Amniotic epithelial cell (primary cell): ENCODE measurements around the gene SLC24A3.

Experiments used
- DNase-seq: peaks from one replicate; pipeline ENCODE4 v3.0.0-alpha.2; 2010; ENCODE audit warnings: low read depth

The SLC24A3 gene

DNA sequence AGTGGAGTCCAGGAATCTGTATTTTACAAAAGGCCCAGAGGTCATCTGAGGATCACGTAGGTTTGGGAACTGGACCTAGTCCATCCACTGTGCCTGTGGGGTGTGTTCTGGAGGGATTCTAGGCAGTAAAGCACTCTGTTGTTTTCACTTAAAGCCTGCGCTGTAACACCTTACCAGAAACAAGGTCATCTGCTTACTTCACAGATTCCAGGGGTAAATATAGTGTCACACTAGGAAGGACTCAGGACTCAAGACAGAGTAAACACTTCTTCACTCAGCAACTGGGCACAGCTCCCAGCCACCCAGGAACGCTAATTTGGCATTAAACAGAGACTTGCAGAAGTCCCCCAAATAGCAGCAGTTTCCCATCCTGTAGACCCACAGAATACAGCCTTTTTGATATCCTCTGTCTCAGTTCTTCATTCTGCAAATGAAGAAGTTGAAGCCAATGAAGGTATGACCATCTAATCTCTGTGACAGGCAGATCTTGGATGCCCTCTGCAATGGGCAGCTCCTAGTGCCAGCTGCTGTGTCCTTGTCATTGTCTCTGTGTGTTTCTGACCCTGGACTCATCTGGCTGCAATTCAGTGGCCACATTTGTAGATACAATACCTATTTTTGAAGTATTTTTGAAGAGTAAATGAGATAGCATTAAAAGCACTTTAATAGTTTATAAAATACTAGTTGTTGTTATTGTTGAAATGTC, 129.1 kb downstream of the SLC24A3 start:
- DNase-seq = no peak

- no peak for DNase-seq
Observed at GRCh38 chr20:19344341-19344740, 131.9 kb downstream of the SLC24A3 start.

GRCh38 chr20:19347943-19348456, 135.6 kb downstream of the SLC24A3 start:
- no peak for DNase-seq

DNA sequence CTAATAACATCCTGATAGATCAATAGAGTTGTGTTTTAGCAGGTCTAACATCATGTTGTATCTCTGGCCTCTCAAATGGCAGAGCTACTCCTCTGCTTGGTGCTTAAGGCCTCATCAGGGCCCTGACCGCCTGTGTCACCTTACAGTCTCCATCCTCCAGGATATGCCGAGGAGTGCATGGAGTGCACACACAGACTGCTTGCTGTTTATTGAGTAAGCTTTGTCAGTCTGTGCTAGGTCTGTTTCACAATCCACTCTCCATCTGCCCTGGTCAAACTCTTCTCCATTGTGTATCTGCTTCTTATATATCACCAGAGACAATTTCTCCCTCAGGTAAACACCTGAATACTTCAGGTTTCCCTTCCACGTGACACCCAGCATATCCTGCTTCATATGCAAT, 136.1 kb downstream of the SLC24A3 start:
- DNase-seq = no peak

GRCh38 chr20:19349879-19350278, 137.4 kb downstream of the SLC24A3 start:
- no peak for DNase-seq

- no peak for DNase-seq
Observed at GRCh38 chr20:19351542-19351941, 139.1 kb downstream of the SLC24A3 start.

DNA sequence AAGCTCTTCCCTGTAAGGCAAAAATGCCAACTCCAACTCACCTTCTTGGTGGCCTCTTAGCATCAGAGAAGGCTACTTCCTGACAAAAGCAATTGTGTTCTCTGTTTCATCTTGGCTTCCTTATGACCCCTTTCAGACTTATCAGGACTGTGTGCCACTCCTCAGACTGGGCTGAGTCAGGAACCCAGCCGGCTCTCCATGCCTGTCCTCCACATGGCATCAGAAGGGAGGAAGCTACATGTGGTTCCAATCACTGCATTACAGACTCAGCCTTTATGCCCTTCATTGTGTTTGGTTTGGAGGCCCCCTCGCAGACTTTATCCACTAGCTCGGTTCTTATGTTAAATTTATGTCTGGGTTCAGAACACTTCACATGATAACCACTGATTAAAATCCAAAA, 142.5 kb downstream of the SLC24A3 start:
- no peak for DNase-seq

DNA sequence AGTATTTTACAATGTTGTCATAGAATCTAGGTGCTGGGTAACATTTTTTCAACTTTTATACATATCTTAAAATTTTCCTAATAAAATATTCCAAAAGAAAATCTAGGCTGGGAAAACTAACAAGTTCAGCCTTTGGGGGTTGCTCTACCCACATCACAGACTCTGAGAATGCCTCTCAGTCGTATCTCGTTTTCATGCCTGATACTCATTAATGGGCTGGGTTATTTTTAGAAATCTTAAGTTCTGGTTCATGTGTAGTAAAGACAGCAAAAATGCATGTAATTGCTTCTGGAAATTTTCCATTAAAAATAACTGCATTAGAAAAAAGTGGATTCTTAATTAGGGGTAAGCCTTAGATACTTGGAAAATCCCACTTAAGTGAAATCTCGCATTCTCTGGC, 149.3 kb downstream of the SLC24A3 start:
- no peak for DNase-seq

GRCh38 chr20:19363476-19363875, 151.0 kb downstream of the SLC24A3 start:
- DNase-seq = no peak

DNA sequence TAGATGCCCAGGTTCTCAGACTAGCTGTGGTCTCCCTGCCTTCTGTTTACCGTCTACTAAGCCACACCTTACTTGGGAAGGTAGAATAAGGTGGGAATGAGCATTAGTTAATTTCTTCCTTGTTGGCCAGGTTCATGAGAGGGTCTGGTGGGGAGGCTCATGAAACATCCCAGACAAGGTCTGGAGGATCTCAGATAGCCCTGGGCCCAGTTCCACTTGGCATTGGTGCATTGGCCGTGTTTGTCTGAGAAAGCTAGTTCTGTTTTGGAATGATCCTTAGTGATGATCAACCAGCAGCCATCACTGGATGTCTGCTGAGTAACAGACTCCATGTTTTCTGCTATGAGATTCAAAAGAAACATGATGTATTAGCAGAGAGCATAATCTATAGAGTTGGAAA, 155.1 kb downstream of the SLC24A3 start:
- DNase-seq = no peak

GRCh38 chr20:19368351-19368750, 155.9 kb downstream of the SLC24A3 start:
- no peak for DNase-seq

DNA sequence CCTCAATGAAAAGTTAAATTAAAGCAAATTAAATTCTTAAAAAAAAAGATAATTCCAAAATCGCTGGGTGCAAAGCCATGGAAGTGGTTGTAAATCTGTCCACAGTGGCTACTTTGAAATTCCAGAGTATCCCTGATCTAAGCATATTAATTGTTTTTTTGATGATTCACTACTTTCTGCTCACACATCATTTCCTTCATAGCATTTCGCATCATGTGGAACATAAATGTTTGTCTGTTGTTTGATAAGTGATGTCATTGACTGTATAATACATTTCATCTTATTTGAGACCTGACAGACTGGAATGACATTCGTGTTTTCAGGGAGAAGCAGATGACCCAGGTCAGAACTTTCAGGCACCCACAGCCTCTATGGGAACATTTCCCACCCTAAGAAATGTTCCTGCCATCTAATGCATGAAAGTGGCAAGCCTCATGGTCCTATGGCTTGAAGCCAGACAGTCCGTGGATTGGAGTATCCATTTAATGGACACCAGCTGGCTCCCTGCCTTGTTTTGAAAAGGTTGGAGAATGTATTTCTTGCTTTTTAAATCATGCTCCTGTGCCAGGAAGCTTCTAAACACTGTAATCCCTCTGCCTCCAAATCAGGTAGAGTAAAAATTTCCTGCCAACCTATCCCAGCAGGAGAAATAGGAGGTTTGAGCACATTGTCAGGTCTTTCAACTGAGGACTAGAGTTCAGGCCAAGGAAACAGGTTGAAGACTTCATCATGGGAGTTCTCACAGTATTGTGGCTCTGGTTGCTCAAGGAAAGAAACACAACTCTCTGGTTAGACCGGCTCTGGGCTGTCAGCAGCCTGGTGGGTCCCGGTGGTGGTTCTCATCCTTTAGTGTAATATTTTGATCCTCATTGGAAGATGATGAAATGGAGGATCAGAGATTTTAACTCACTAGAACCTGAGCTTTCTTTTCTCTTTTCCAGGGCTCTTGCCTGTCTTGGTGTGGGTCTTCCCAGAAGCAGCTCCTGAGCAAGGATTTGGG, 157.9 kb downstream of the SLC24A3 start:
- DNase-seq = no peak

DNA sequence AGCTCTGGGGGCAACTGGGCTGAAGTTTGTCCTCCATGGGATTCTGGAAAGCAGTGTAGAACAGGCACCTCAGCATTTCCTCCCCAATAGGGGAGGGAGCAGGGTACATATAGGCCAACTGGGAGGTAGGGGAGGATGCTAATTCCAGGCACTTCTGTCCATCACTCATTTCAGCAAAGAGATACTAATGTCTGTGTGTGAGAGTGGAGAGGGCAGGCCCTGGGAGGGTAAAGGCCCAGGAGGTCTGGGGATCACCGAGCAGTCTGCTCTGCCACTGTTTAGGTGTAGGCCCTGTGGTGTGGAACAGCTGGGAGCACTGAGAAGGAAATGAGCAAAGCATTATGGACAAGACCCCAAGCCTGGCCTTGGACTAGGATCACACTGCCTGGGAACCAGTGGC, 158.7 kb downstream of the SLC24A3 start:
- no peak for DNase-seq

GRCh38 chr20:19374216-19374615, 161.8 kb downstream of the SLC24A3 start:
- no peak for DNase-seq

- DNase-seq = no peak
Observed at GRCh38 chr20:19375395-19375794, 163.0 kb downstream of the SLC24A3 start.

- DNase-seq = no peak
Observed at GRCh38 chr20:19375801-19376200, 163.4 kb downstream of the SLC24A3 start.

DNA sequence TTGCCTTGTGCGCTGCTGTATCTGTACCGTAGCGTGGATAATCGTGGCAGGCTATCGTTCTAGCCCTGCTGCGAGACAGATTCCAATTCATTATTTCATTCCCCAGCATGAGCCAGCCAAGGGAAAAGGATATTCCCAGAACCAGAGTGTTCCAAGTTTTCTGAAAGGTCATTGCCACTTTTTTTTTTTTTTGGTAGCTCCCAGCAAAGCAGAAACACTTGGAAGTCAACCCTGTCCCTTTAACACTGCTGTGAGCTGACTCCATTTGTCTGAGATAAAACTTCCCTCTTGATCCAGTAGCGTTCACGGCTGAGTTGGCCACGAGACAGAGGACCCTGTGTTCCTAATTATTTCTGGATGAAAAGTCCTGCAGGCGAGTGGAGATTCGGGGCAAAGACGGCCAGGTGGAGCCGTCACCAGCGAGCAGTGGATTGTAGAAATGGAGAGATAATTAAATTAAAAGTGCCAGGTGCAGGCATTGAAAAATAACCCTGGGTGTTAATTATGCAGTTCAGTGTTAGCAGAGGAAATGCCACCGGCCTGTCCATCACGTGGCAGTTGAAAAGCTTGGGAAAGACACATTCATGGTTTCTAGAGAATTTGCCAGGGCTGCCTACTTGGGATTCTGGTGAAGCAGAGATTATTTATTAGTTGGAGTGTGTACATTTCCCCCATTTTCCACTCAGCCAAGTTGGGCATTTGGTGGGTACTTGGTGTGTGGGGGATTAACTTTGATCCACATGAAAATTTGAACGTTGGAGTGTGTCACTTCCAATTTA, 164.2 kb downstream of the SLC24A3 start:
- no peak for DNase-seq

GRCh38 chr20:19378058-19378457, 165.6 kb downstream of the SLC24A3 start:
- no peak for DNase-seq

DNA sequence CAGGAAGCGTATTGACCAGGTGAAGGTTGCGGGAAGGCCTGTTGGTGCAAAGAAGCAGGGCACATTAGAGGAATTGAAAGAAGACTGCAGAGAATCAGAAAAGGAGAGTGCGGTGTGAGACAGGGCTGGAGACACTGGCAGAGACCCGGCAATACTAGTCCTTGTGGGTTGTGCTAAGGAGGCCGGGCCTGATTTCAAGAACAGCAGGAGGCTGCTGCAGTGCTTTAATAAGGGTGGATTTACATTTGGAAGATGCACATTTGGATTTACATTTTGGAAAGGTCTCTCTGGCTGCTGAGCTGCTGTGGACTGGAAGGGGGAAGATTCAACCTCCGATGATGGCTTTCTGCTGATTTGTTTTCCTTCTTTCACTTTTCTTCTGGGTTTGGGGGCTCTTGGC, 167.8 kb downstream of the SLC24A3 start:
- no peak for DNase-seq

- DNase-seq = no peak
Observed at GRCh38 chr20:19381947-19382346, 169.5 kb downstream of the SLC24A3 start.

DNA sequence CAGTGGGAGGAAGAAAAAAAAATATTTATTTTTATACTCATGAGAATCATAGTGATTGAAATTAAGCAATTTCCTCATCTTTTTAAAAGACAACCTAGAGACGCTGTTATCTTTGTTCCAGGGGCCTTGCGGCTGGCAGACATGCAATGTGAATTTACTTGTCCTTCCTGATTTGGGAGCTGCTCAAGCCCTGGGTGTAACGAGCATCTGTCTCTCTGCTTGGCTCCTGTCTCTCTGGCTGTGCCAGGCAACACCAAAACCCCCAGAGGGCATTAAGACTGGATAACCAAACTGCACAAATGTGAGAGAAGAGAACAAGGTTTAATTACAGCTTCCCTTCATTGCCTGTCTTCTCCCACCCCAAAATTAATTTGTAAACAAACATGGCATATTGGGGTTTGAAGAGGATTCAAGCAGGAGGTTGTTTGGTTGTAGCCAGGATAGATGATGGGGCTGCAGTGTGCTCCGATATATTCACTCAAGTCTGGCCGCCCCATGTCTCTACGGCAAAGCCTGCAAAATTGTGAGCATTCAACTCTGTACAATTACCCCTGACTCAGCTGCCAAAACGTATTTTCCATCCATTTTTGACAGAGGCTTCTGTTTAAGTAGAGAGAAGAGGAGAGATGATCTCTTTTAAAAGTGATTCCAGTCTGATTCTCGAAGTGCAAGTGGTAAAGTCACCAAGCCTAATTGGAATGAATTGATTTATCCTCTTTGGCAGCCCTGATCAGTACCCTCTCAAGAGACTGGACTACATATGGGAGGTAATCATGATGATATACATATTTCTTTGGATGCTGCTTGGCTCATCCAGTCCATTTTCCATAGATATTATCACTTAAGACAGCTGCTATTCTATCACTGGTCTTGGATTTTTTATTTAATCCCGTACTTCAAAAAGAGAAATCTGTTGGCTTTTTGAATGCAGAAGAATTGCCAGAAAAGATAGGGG, 170.2 kb downstream of the SLC24A3 start:
- no peak for DNase-seq
